Epithelial cell of prostate (primary cell): ENCODE results near the gene RAX2.

Experiments
- DNase-seq: peaks from one replicate; pipeline ENCODE4 v3.0.0-alpha.2; 2011; ENCODE audit warnings: low read depth, low spot score
- H3K27ac ChIP-seq: fragments of 450-650 bp; 2 replicates; pipeline ENCODE4 v1.5.1; 2017; ENCODE audit warnings: mild to moderate bottlenecking

The RAX2 gene

GRCh38 chr19:3803114-3803888, 31.3 kb upstream of the RAX2 start:
- DNase-seq, result no peak
- H3K27ac ChIP-seq, result no peak overlapping the region

DNA sequence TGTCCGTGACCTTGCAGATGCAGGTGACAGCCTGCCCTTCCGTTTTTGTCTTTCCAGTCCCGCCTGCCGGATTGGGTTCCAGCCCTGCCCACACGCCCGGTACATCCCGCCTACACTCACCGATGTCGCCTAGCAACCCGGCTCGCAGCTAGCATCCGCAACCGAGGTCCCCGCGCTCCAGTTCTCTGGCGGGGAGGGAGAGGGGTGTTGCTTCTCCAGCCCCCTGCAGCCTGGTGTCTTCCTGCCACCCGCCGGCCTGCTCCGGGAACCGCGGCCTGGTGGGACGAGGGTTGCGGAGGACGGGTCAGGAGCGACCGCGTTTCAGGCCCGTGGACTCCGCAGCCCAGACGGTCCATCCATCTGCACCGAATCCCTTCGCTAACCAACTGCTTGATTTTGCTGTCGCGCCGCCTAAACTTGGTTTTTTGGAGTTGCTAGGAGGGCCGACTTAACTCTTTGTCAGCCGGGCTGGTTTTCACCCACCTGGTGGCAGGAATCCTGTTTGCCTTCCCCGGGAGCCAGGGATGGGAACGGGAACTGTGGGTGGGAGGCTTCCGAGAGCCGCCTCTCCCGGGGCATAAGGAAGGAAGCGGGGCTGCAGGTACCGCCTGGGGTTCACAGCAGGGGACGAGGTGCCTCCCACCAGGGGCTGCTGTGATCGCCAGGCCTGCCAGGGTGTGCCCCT, 29.5 kb upstream of the RAX2 start:
- DNase-seq, result no peak
- H3K27ac ChIP-seq, result no peak overlapping the region

- no peak overlapping the region for H3K27ac ChIP-seq
- no peak for DNase-seq
Observed at GRCh38 chr19:3800996-3801395, 29.0 kb upstream of the RAX2 start.

- H3K27ac ChIP-seq, result no peak overlapping the region
- DNase-seq, result no peak
Observed at GRCh38 chr19:3798137-3798536, 26.1 kb upstream of the RAX2 start.

GRCh38 chr19:3796358-3796757, 24.3 kb upstream of the RAX2 start:
- H3K27ac ChIP-seq, result no peak overlapping the region
- no peak for DNase-seq

DNA sequence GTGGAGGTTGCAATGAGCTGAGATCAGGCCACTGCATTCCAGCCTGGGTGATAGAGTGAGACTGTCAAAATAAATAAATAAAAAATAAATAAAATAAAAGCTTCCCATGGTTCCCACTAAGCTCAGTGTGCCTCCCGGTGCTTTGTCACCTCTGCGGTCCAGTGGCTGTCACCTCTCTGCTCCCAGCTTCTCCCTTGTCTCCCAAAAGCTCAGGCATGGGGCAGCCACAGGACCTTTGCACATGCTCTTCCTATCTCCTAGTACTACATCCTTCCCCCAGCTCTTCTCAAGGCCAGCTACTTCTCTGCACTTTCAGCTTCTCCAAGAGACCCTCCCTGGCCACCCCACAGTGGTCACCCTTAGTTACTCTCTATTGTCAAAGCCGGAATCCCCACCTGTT, 21.8 kb upstream of the RAX2 start:
- DNase-seq, result no peak
- H3K27ac ChIP-seq, result no peak overlapping the region

- DNase-seq, result no peak
- H3K27ac ChIP-seq, result no peak overlapping the region
Observed at GRCh38 chr19:3792114-3792513, 20.1 kb upstream of the RAX2 start.

DNA sequence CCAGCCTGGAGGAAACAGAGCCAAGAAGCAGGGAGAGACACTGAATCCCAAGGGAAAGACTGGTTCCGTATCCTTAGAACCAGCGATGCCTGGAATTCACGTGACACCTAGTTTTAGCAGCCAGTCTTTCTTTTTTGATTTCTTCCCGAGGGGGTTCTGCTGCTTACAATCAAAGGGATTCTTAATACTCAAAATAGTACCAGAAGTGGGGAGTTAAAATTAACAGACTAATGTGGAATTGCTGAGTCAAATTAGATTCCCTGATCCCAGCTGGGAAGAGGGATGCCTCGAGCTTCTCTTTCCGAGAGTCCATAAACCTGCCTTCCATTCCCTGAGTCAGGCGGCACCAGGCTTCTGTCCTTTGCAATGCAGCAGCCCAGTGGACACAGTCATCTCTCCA, 18.9 kb upstream of the RAX2 start:
- H3K27ac ChIP-seq, result no peak overlapping the region
- no peak for DNase-seq

DNA sequence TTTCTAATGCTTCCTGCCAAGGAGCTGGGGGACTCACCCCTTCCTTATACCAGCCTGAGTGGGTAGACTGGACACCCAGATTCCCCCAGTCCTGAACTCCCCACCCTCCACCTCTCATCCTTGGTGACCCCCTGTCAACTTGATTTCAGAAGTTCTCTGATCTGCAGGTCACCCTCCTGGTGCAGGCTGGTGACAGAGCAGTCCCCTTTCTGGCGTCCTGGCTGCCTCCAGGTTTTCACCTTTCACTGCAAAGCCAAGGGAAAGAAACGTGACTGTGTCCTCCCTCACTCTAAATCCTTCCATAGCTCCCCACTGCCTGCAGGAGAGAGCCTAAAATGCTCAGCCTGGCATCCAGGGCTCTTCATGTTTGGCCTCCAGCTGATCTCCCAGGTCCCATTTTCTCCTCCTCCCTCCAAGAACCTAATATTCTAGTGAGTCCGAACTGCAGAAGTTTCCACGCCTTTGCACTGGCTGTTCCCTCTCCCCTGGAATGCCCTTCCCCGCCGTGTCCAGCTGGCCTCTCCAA, 18.2 kb upstream of the RAX2 start:
- no peak overlapping the region for H3K27ac ChIP-seq
- no peak for DNase-seq

DNA sequence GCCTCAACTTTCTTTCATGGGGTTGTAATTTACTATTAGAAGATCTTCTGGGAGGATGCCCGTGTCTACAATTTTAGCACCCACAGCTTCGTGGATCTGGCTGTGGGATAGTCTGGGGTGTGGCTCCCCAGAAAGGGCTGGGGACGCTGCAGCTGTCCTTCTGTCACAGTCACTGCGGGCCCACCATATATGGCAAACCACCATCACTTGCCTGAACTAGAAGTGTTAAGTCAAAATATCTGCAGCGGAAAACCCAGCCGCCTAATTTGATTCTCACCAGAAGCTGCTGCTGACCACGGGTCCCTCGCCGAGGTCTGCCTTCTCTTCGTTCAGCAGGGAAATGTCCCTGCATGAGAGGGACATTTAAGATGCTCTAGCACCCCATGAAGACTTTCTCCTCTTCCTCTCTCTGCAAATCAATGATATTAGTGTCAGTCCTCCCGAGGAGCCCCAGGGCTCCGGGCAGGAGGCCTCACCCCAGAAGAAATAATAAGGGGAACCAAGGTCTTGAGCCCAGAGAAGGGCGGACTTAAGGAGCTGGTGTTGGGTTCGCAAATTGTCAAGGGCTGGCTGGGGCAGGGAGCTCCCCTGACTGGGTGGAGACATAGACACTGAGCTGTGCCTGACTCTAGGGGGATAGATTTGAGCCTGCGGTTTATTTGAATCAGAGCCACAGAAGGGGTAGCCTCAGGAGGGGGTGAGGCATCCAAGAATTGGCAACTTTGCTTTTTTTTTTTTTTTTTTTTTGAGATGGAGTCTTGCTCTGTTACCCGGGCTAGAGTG, 17.2 kb upstream of the RAX2 start:
- DNase-seq, result no peak
- no peak overlapping the region for H3K27ac ChIP-seq

DNA sequence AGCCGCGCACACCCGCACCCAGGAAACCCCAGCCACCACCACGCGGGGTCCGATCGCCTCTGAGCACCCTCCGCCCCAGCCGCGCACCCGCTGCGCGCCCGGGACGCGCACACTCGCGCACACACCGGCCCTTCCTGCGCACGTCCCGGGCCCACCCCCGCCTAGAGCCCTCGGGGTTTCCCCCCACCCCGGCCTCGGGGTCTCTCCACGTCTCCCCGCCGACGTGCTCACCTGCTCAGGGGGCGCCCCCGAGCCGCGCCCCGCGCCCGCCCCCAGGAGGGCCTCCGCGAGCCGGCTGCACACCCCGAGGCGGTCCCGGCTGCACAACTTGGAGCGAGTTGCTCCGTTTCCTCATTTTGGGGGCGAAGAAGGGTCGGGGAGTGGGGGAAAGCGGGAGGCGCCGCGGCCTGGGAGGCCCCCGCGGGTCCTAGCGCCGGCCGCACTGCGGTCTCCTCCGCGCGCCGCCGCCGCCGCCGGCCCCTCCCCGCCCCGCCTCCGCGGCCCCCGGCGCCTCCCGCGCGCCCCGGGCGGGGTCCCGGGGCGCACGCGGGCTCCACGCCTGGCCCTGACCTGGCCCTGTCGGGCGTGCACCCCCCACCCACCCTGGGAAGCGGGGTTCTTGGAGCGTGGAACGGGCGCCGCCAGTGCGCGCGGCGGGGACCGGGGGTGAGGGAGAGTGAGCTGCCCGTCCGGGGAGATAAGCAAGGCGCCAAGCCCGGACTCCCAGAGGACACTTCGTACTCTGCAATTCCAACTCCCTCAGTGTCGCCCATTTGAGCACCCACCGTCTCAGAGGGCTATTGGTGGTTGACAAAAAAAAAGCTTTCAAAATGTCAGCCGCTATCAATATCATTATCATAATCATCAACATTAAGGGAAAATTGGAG, 14.2 kb upstream of the RAX2 start, which contains the start of gene MATK:
MATK (minus strand) TSS at position 444 of the 887 bp plus-strand sequence. CDS start 1,246 bp downstream, outside the sequence.
- no peak within 1 kb of the TSS for H3K27ac ChIP-seq
- no peak for DNase-seq

- no peak overlapping the region for H3K27ac ChIP-seq
- no peak for DNase-seq
Observed at GRCh38 chr19:3785451-3785937, 13.5 kb upstream of the RAX2 start.

DNA sequence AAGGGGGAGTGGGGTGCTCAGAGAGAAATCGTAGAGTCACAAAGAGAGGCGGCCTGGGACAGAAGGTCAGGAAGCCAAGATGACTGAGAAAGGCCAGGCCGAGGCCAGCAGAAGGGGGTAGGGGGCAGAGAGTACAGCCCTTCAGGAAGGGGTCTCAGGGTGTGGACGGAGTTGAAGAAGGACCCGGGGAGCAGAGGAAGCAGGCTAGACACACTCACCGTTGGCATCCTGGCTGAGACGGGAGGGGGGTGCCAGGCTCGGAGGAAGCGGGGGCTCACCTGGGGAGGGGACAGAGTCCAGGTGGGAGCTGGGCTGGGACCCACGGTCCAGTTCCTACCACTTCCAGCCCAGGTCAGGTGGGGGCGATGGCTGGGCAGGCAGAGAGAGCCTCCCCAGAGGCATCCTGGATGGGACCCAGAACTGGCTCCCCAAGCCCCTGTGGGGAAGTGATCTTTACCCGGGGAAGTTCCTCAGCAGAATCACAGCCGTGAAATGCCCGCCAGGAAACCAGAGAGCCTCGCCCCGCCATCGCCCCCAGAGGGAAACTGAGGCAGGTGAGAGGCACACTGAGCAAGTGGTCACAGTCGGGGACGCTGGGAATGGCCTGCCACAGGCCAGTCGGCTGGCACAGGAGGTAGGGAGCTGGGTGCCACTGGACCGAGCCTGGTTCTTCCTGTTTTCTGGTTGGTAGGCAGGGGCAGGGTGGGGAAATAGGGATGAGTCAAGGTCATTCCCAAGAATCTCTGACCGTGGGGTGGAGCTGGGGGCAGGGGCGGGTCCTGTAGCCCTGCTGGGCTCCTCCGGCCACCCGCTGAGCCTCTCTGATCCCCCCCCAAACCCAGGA, 12.8 kb upstream of the RAX2 start:
- DNase-seq, result no peak
- no peak overlapping the region for H3K27ac ChIP-seq

GRCh38 chr19:3783660-3784584, 11.9 kb upstream of the RAX2 start:
- H3K27ac ChIP-seq, result no peak overlapping the region
- DNase-seq, result no peak

DNA sequence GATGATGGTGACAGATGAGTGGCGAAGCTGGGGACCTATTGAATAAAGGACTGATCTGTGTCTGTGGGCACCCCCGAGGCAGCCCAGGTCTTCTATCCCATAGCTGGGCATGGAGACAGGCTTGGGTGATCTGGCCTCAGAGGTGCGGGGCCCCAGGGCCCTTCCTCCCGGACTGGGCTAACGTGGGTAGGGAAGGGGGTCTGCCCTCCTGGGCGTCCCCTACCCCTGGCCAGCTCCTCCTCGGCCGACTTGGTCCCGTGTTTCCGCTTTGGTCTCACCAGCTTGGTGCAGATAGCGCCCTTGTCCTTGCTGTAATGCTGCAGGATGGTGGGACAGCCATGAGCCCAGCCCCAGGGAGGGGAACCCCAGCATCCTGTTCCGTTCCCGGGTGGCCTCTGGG, 10.9 kb upstream of the RAX2 start:
- H3K27ac ChIP-seq, result no peak overlapping the region
- no peak for DNase-seq

GRCh38 chr19:3782330-3782729, 10.3 kb upstream of the RAX2 start:
- H3K27ac ChIP-seq, result no peak overlapping the region
- DNase-seq, result no peak

DNA sequence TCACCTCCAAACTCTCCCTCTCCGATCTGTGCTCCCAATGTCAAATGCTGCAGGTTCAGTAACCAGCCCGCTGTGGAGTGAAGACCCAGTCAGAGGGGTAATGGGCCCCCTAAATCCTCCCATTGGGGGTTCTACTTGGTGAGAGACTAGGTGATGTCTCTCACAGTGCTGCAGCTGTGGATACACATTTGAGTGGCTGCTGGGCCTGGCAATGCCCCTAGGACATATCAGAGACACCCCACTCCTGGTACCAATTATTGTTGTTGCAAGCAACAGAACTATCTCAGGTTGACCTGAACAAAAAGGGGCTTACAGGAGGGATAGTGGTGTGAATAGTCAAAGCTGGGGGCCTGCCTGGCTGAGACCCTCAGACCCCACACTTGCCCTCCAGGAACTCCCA, 9.6 kb upstream of the RAX2 start:
- DNase-seq, result no peak
- H3K27ac ChIP-seq, result no peak overlapping the region

DNA sequence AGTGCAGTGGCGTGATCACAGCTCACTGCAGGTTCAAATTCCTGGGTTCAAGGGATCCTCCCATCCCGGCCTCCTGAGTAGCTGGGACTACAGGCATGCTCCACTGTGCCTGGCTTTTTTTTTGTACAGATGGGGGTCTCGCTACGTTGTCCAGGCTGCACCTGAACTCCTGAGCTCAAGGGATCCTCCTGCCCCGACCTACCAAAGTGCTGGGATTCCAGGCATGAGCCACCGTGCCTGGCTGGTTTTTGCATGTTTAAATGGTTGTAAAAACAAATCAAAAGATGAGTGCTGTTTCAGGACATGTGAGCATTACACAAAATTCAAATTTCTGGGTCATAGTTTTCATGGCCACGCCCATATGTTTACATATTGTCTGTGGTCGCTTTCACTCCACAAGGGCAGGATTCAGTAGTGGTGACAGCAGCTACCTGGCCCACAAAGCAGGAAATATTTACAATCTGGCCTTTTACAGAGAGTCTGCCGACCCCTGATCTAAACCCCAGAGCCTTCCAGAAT, 8.8 kb upstream of the RAX2 start:
- DNase-seq, result no peak
- H3K27ac ChIP-seq, result no peak overlapping the region
